GM19438 (cell line): ENCODE measurements around the gene MYO6.

Experiments
- ATAC-seq: cut with Tn5 transposase; IDR thresholded peaks from one replicate; pipeline ENCODE4 v1.9.1; 2021; ENCODE audit warnings: low read depth; ENCODE audit not compliant: unreplicated experiment

Gene MYO6

DNA sequence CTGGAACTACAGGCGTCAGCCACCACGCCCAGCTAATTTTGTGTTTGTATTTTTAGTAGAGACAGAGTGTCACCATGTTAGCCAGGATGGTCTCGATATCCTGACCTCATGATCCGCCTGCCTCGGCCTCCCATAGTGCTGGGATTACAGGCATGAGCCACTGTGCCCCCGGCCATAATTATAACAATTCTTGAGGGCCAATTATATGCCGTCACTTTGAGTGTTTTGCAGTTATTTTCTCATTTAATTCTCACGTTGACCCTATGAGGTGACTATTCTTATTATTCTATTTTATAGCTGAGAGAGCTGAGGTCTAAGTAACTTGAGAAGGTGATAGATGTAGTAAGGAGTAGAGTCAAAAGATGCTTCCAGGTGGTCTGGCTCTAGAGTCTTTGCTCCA lies 13.0 kb downstream of the MYO6 start:
- no peak for ATAC-seq

GRCh38 chr6:75766387-75766786 lies 17.3 kb downstream of the MYO6 start:
- no peak for ATAC-seq

- ATAC-seq, result no peak
Observed at GRCh38 chr6:75770844-75771243, 21.8 kb downstream of the MYO6 start.

- no peak for ATAC-seq
Observed at GRCh38 chr6:75775219-75775618, 26.2 kb downstream of the MYO6 start.

GRCh38 chr6:75776461-75776860 lies 27.4 kb downstream of the MYO6 start:
- no peak for ATAC-seq

GRCh38 chr6:75778757-75779156 lies 29.7 kb downstream of the MYO6 start:
- no peak for ATAC-seq

DNA sequence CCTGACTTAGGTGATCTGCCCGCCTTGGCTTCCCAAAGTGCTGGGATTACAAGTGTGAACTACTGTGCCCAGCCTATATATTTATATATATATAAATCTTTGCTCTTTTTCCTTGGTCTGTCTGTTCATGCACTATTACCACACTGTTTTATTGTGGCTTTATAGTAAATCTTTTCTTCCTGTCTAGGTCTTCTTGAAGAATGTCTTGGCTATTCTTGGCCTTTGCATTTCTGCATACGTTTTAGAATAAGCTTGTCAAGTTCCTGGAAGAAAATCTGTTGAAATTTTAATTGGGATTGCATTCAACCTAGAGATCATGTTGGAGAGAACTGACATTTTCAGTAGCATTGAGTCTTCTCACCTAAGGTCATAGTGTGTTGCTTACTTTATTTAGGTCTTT lies 37.1 kb downstream of the MYO6 start:
- ATAC-seq, result no peak

DNA sequence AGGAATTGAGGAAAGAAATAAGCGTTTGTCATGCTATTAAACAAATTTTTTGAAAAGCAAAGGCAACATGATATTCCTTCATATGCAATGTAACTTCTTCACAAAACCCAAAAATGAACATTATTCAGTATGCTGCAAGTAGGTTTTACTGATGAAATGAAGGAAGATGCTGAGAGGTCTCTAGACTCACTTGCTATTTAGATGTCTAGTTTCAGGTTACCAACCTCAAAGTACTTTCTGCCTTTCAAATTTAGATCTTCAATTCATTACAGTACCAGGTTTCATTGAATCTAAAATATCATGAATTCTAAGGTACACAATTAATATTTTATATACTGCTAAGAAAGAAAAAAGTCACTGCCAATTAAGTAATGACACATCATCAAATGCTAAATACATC lies 39.9 kb downstream of the MYO6 start:
- ATAC-seq, result no peak

DNA sequence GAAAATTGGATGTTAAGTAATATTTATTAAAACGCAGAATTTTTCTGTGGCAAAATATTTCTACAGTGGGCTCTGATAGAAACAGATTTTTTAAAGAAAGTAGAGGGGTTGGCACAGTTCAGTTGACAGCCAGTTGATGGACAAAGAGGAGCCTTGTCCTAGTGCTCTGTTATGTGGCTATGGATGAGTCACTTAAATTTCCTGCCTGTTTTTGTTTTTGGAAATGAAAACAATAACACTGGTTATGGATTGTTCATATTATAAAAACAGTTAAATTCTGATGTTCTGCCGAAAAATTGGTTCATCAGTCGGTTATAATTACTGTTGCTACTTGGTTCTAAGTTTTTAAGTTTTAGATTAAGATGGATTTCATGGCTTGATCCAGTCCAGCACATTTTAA lies 42.8 kb downstream of the MYO6 start:
- no peak for ATAC-seq

DNA sequence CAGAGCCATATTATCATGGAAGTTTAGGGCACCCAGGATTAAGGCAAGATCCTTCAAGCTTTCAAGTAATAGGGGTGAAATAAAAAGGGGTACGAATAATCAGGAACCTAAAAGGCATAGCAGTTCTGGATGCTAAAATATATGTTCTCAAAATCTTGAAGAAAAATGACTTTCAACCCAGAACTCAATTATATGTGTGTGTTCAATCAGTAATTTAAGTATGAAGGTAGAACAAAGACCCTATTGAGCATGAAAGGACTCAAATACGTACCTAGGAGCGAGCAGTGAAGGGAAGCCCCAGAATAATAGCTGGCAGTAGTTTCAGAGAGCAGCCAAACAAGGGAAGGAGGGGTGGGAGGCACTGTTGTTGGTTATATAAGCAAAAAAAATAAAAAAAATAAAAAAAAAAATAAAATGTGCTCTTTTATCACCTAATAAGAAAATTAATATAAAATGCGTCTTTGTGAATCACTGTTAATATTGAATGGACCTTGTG lies 45.4 kb downstream of the MYO6 start:
- no peak for ATAC-seq

- ATAC-seq, result no peak
Observed at GRCh38 chr6:75794954-75795739, 46.1 kb downstream of the MYO6 start.

DNA sequence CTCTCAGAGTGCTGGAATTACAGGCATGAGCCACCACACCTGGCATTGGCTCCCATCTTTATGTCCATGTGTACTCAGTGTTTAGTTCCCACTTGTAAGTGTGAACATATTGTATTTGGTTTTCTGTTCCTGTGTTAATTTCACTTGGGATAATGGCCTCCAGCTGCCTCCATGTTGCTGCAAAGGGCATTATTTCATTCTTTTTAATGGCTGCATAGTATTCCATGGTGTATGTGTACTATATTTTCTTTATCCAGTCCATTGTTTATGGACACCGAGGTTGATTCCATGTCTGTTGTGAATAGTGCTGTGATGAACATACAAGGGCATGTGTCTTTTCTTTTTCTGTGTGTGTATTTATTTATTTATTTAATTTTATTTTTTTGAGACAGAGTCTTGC lies 47.7 kb downstream of the MYO6 start:
- ATAC-seq, result no peak

- no peak for ATAC-seq
Observed at GRCh38 chr6:75800133-75800532, 51.1 kb downstream of the MYO6 start.

DNA sequence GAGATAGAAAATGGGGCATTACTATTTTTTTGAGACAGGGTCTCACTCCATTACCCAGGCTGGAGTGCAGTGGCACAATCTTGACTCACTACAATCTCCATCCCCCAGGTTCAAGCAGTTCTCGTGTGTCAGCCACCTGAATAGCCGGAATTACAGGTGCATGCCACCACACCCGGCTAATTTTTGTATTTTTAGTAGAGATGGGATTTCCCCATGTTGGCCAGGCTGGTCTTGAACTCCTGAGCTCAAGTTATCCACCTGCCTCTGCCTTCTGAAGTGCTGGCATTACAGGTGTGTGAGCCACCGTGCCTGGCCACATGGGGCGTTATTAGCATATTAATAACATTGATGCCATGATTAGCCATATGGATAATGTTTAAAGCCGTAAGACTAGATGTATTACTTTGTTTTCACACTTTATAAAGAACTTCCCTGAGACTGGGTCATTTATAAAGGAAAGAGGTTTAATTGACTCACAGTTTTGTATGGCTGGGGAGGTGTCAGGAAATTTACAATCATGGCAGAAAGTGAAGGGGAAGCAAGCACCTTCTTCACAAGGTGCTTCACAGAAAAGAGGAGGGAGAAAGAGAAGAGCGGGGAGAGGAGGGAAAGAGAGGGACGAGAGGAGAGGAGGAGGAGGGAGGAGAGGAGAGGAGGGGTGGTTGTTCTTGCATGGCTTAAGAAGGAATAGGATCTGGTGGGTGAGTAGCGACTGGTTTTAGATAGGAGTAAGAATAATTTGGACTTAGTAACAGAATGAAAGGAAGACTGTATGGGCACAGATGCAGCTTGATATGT lies 51.9 kb downstream of the MYO6 start:
- no peak for ATAC-seq

- ATAC-seq, result no peak
Observed at GRCh38 chr6:75802366-75802765, 53.3 kb downstream of the MYO6 start.

GRCh38 chr6:75808507-75808906 lies 59.5 kb downstream of the MYO6 start:
- no peak for ATAC-seq

- ATAC-seq, result no peak
Observed at GRCh38 chr6:75812560-75812959, 63.5 kb downstream of the MYO6 start.

DNA sequence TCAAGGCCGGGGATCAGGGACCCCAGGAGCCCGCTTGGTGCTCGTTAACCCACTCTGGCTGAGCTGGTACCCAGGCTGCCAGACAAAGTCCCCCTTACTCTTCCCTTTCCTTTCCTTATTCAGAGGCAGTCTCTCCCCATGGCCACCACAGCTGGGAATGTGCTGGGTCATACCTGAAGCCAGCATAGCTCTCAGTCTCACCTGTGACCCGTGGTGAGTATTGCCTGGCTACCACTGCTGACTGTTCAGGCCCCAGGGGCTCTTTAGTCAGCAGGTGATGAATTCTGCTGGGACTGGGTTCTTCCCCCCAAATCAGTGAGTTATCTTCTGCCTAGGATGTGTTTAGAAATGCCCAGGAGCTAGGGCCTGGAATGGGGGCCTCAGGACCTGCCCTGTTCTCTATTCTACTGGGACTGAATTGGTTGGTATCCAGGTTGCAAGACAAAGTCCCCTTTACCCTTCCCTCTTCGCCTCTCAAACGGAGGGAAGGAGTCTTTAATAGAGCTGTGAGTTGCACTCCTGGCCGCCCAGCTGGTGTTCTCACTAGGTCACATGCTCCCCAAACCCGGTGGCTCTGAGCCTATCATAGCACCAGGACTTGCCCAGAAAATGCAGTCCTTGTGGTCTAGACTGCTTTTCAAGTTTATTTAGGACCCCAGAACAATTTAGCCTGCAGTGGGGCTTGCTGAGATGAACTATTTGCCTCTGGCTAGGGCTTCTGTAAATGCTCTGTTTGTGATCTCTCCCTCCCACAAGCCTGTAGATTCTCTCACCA lies 64.6 kb downstream of the MYO6 start:
- ATAC-seq, result no peak

GRCh38 chr6:75815756-75816155 lies 66.7 kb downstream of the MYO6 start:
- no peak for ATAC-seq

DNA sequence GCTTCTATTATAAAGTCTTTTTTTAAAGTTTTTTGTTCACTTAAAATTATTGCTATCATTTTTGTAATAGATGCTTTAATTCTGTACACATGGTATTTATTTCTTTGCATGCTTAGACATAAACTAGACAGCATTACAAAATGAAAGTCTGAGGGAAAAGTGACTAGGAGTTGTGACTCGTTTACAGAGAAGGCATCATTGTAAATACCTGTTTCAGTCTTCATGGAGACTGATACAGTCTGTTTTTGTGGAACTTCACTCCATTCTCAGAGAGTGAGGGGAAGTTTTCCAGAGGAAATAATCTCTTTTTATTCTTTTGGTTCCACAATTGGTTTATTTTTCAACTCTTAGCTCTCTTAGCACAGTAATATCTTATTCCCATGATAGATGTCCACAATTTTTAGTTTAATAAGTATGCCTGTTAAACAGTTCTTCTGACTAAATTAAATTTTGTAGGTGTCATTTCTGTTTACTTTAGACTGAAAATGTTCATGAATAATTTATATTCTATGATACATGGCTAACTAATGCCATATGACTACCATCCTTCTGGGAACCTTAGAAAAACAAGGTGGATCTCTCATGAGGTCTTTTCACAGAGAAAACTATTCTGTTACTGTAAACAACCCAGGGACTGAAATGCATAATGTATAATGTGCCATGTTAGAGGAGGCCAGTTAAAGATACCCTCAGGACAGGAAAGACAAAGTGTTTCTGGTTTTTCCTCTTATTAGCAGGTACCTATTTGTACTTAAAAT lies 69.2 kb downstream of the MYO6 start:
- no peak for ATAC-seq
